Measurements from ENCODE around the gene TPBGL.
A peak's percentile ranks its signal among the peaks of the same experiment; 100 is the strongest.

Gene TPBGL

GRCh38 chr11:75287579-75287978 lies 47.0 kb downstream of the TPBGL start:
- no peaks in the 10 kb centered on the region for H3K36me3 Mint-ChIP-seq
- H3K27ac Mint-ChIP-seq: no peak overlapping the region
- H3K4me1 Mint-ChIP-seq: no peaks in the 10 kb centered on the region
- no peaks in the 10 kb centered on the region for H3K27me3 Mint-ChIP-seq
- no peaks in the 10 kb centered on the region for H3K9me3 Mint-ChIP-seq
- CTCF ChIA-PET: no interaction called here
- no peak overlapping the region for H3K4me3 Mint-ChIP-seq
- no peak for DNase-seq

DNA sequence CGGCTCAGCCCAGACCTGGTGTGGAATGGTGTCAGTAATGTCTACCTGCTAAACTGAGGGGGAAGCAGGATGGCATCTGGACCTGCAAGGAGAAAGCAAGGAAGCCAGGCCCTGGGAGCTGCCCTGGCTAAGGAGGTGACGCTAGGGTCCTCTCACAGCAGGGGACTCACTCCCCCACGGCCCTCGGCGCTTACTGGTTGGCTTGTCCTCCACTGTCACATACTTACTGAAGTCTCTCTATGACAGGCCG lies 48.9 kb downstream of the TPBGL start:
- H3K36me3 Mint-ChIP-seq: no peaks in the 10 kb centered on the region
- DNase-seq: no peak
- CTCF ChIA-PET: interaction anchor here (1.2 to 4.7 kb wide), 4 partner anchors 9 to 148 kb away, joined by 3 to 20 read pairs (median 5); no protein-coding TSS in a partner anchor
- H3K27me3 Mint-ChIP-seq: no peaks in the 10 kb centered on the region
- no peaks in the 10 kb centered on the region for H3K4me1 Mint-ChIP-seq
- H3K27ac Mint-ChIP-seq: no peak overlapping the region
- no peak overlapping the region for H3K4me3 Mint-ChIP-seq
- H3K9me3 Mint-ChIP-seq: no peaks in the 10 kb centered on the region

GRCh38 chr11:75289919-75290318 lies 49.3 kb downstream of the TPBGL start:
- no peak for DNase-seq
- no peaks in the 10 kb centered on the region for H3K36me3 Mint-ChIP-seq
- H3K27ac Mint-ChIP-seq: no peak overlapping the region
- H3K27me3 Mint-ChIP-seq: no peaks in the 10 kb centered on the region
- no peaks in the 10 kb centered on the region for H3K9me3 Mint-ChIP-seq
- H3K4me3 Mint-ChIP-seq: no peak overlapping the region
- CTCF ChIA-PET: interaction anchor here (1.2 to 4.7 kb wide), 4 partner anchors 10 to 149 kb away, joined by 3 to 20 read pairs (median 5); no protein-coding TSS in a partner anchor
- no peaks in the 10 kb centered on the region for H3K4me1 Mint-ChIP-seq

GRCh38 chr11:75291741-75292140 lies 51.2 kb downstream of the TPBGL start:
- CTCF ChIA-PET: interaction anchor here (4.7 kb wide), 1 partner anchor 12 kb away, joined by 20 read pairs; no protein-coding TSS in a partner anchor
- H3K4me3 Mint-ChIP-seq: no peak overlapping the region
- H3K4me1 Mint-ChIP-seq: no peaks in the 10 kb centered on the region
- DNase-seq: no peak
- no peak overlapping the region for H3K27ac Mint-ChIP-seq
- H3K27me3 Mint-ChIP-seq: no peaks in the 10 kb centered on the region
- H3K36me3 Mint-ChIP-seq: peaks cover 2% of the 10 kb centered on the region
- no peaks in the 10 kb centered on the region for H3K9me3 Mint-ChIP-seq

DNA sequence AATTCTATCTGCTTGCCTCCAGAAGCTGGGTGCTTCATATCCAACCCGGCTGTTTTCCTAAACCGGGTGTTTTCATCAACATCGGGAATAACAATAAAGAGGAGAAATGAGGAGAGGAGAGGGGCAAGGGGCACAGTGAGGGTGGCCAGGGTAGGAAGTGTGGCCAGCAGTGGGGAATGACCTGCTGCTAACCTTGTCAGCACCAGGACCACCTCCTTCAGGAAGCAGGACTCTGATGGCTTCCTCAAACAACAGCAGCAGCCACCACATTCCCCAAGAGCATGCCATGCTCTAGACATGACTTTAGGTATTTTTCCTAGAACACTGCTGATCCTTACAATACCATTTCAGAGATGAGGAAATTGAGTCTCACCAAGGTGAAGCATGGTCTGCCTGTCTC lies 52.4 kb downstream of the TPBGL start:
- Mint-ChIP-seq H3K4me1 (no peaks in the 10 kb centered on the region), H3K9me3 (no peaks in the 10 kb centered on the region), H3K27ac (peak overlapping the region; percentile 28), H3K4me3 (no peak overlapping the region), H3K27me3 (no peaks in the 10 kb centered on the region), H3K36me3 (peaks cover 2% of the 10 kb centered on the region)
- no peak for DNase-seq
- CTCF ChIA-PET: interaction anchor here (1.0 kb wide), 2 partner anchors 90 to 92 kb away, joined by 3 to 4 read pairs; no protein-coding TSS in a partner anchor
